K562 (cell line): ENCODE measurements around the gene IPO7. TPM values are rescaled to one million over a fixed set of nuclear protein-coding genes. Genes with fewer than 3 reads are reported as not detected.

Source experiments
- CBX1 ChIP-seq: sonication (generic); IDR thresholded peaks from 2 replicates; pipeline ENCODE4 v1.6.1; 2016; ENCODE audit warnings: antibody characterized with exemption, low read depth, mild to moderate bottlenecking
- JUND ChIP-seq, 2 experiments: IDR thresholded peaks; 2 replicates in 1 of 2; 3 replicates in 1 of 2; pipeline ENCODE4 v1.6.1; 2011; ENCODE audit warnings: borderline replicate concordance in 2 of 2, low read depth in 2 of 2, low read length in 2 of 2, improper control_type of control experiment in 1 of 2, missing biosample characterization in 1 of 2, missing genetic modification characterization in 1 of 2, missing genetic modification reagents in 1 of 2
- REST ChIP-seq, 2 experiments: fragments of 450-650 bp; formaldehyde crosslinking in 1 of 2; IDR thresholded peaks; 2 replicates each; pipeline versions ENCODE4 v1.4.0 to v1.6.1; 2014 to 2020; ENCODE audit warnings: mild to moderate bottlenecking in 2 of 2, borderline replicate concordance in 1 of 2, low read depth in 1 of 2
- SMARCE1 ChIP-seq: fragments of 450-650 bp; IDR thresholded peaks from 2 replicates; pipeline ENCODE4 v1.7.1; 2016; ENCODE audit warnings: mild to moderate bottlenecking
- polyA plus RNA-seq, 8 experiments: library from polyadenylated mRNA; depleted of rRNA in 4 of 8; stranded (reverse) in 5 of 8; unstranded in 3 of 8; fragments of >200 nt; fragmentation: Nextera tagmentation in 2 of 8; fragmentation: Illumina TruSeq in 1 of 8; extraction: Ambion mirVana in 2 of 8; extraction: Trizol in 1 of 8; gene quantifications; 2 replicates each; pipeline versions ENCODE4 v1.2.1 to v1.2.3, GENCODE V29; 2011 to 2014; ENCODE audit warnings: inconsistent platforms in 1 of 8, missing spikeins in 1 of 8
- total RNA-seq, 7 experiments: library from RNA; depleted of rRNA in 6 of 7; stranded (reverse); fragments of >200 nt in 6 of 7; fragmentation: Illumina TruSeq in 2 of 7; extraction: Trizol in 2 of 7; gene quantifications; 2 replicates each; pipeline versions ENCODE4 v1.2.1 to v1.2.3, GENCODE V29; 2011 to 2021; ENCODE audit warnings: low replicate concordance in 1 of 7

Gene IPO7
- total and polyA plus RNA-seq, 9 of the 15 experiments (the other 6 are each of a cell fraction or from before 2014, with no cell fraction given), result 23.6 to 138 (median 110) TPM

DNA sequence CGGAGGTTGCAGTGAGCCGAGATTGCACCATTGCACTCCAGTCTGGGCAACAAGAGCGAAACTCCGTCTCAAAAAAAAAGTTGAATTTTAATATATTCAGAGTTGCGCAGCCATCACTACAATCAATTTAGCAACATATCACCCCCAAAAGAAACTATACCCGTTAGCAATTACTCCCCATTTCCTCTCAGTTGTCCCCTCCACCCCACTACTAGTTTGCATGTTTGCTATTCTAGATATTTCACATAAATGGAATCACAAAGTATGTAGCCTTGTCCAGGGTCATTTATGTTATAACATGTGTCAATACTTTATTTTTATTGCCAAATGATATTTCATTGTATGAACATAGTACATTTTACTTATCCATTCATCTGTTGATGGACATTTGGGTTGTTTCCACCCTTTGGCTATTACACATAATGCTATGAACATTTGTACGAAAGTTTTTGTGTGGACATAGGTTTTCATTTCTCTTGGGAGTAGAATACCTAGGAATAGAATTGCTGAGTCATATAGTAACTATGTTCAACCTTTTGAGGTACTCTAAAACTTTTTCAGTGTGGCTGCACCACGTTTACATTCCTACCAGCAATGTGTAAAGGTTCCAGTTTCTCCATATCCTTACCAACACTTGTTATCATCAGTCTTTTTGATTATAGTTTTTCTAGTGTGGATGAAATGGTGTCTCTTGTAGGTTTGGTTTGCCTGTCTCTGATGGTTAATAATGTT, 78.5 kb downstream of the IPO7 start (continued):
- peak; percentile 13; the same call in 1 of the 2 replicates for TF ChIP-seq REST (IDR thresholded peaks at IDR 0.05; ENCODE audit: borderline replicate concordance)
- no peak for TF ChIP-seq REST (CRISPR knock-in tag; IDR thresholded peaks at IDR 0.05; ENCODE audit: low read depth)
- TF ChIP-seq SMARCE1, result peak; percentile 55
- peak; percentile 9; the same call in 1 of the 2 replicates for TF ChIP-seq JUND (IDR thresholded peaks at IDR 0.05; ENCODE audit: borderline replicate concordance, low read depth, low read length)
- TF ChIP-seq JUND (tag; IDR thresholded peaks at IDR 0.05; ENCODE audit: borderline replicate concordance, low read depth, low read length), result 0 out of 3 replicates have a peak, but pooled peaks have one; percentile 57
- no peak for TF ChIP-seq CBX1
